Measurements from ENCODE around the gene PDE4D. TPM values are rescaled to one million over a fixed set of nuclear protein-coding genes. Genes with fewer than 3 reads are reported as not detected.

PDE4D gene
- total RNA-seq, 1 donor from 2014 or later: 34.5 TPM

- Histone ChIP-seq H3K9me3 (replicated peaks) (no peaks in the 10 kb centered on the region), H3K36me3 (no peaks in the 10 kb centered on the region), H3K4me3 (no peak overlapping the region), H3K4me1 (peaks cover 4% of the 10 kb centered on the region), H3K27me3 (ENCODE audit: low read depth) (no peaks in the 10 kb centered on the region), H3K27ac (replicated peaks) (no peak overlapping the region)
- no peak for DNase-seq
- no peak for TF ChIP-seq CTCF (IDR thresholded peaks at IDR 0.05; ENCODE audit: borderline replicate concordance)
- intact Hi-C loops (cut with micrococcal nuclease): no loop called here
Measured at GRCh38 chr5:58967597-58968281, 925.8 kb downstream of the PDE4D start.

GRCh38 chr5:58965677-58966414 lies 927.7 kb downstream of the PDE4D start:
- Histone ChIP-seq H3K27me3 (ENCODE audit: low read depth) (no peaks in the 10 kb centered on the region), H3K27ac (replicated peaks) (no peak overlapping the region), H3K36me3 (no peaks in the 10 kb centered on the region), H3K4me3 (no peak overlapping the region), H3K9me3 (replicated peaks) (no peaks in the 10 kb centered on the region), H3K4me1 (no peaks in the 10 kb centered on the region)
- TF ChIP-seq CTCF (IDR thresholded peaks at IDR 0.05; ENCODE audit: borderline replicate concordance): no peak
- intact Hi-C loops (cut with micrococcal nuclease): no loop called here
- no peak for DNase-seq

- no peak for DNase-seq
- intact Hi-C loops (cut with micrococcal nuclease): no loop called here
- no peak for TF ChIP-seq CTCF (IDR thresholded peaks at IDR 0.05; ENCODE audit: borderline replicate concordance)
Measured at GRCh38 chr5:58963821-58964220, 929.7 kb downstream of the PDE4D start.

GRCh38 chr5:58963361-58963760 lies 930.2 kb downstream of the PDE4D start:
- Histone ChIP-seq H3K27ac (replicated peaks) (no peak overlapping the region), H3K27me3 (ENCODE audit: low read depth) (no peaks in the 10 kb centered on the region), H3K36me3 (no peaks in the 10 kb centered on the region), H3K4me3 (no peak overlapping the region), H3K9me3 (replicated peaks) (no peaks in the 10 kb centered on the region), H3K4me1 (no peaks in the 10 kb centered on the region)
- no peak for TF ChIP-seq CTCF (IDR thresholded peaks at IDR 0.05; ENCODE audit: borderline replicate concordance)
- intact Hi-C loops (cut with micrococcal nuclease): no loop called here
- no peak for DNase-seq

More at GRCh38 chr5:58963821-58964220, 929.7 kb downstream of the PDE4D start:
- H3K27me3 ChIP-seq (ENCODE audit: low read depth): no peaks in the 10 kb centered on the region
- H3K27ac ChIP-seq (replicated peaks): no peak overlapping the region
- H3K4me1 ChIP-seq: no peaks in the 10 kb centered on the region
- no peak overlapping the region for H3K4me3 ChIP-seq
- no peaks in the 10 kb centered on the region for H3K36me3 ChIP-seq
- H3K9me3 ChIP-seq (replicated peaks): no peaks in the 10 kb centered on the region

- Histone ChIP-seq H3K4me3 (no peak overlapping the region), H3K9me3 (replicated peaks) (no peaks in the 10 kb centered on the region), H3K27ac (replicated peaks) (no peak overlapping the region), H3K36me3 (no peaks in the 10 kb centered on the region), H3K4me1 (no peaks in the 10 kb centered on the region), H3K27me3 (ENCODE audit: low read depth) (no peaks in the 10 kb centered on the region)
- DNase-seq: no peak
- intact Hi-C loops (cut with micrococcal nuclease): no loop called here
- no peak for TF ChIP-seq CTCF (IDR thresholded peaks at IDR 0.05; ENCODE audit: borderline replicate concordance)
Measured at GRCh38 chr5:58961631-58962280, 931.8 kb downstream of the PDE4D start.

Data from left ventricle myocardium inferior (tissue), 1 donor.